GM18867 (cell line): Measurements from ENCODE around the gene NKD1.

Experiments
- ATAC-seq: cut with Tn5 transposase; IDR thresholded peaks from one replicate; pipeline ENCODE4 v1.9.1; 2021; ENCODE audit warnings: mild to moderate bottlenecking, moderate library complexity; ENCODE audit not compliant: unreplicated experiment

Gene NKD1

GRCh38 chr16:50685462-50686063 lies 137.4 kb downstream of the NKD1 start:
- ATAC-seq, result no peak

- ATAC-seq, result no peak
Observed at GRCh38 chr16:50688083-50688482, 139.9 kb downstream of the NKD1 start.

- ATAC-seq, result no peak
Observed at GRCh38 chr16:50688867-50689266, 140.7 kb downstream of the NKD1 start.

- ATAC-seq, result no peak
Observed at GRCh38 chr16:50690177-50690576, 142.0 kb downstream of the NKD1 start.

- ATAC-seq, result no peak
Observed at GRCh38 chr16:50692644-50692998, 144.4 kb downstream of the NKD1 start.

GRCh38 chr16:50692999-50693781 lies 145.0 kb downstream of the NKD1 start, which contains the start of gene NOD2:
NOD2 (plus strand) TSS chr16:50693606; CDS start chr16:50699496, 5,890 bp downstream.
- no peak for ATAC-seq

GRCh38 chr16:50694206-50694605 lies 146.0 kb downstream of the NKD1 start:
- no peak for ATAC-seq

- no peak for ATAC-seq
Observed at GRCh38 chr16:50695017-50696000, 147.1 kb downstream of the NKD1 start.

GRCh38 chr16:50696126-50696525 lies 147.9 kb downstream of the NKD1 start:
- ATAC-seq, result no peak

GRCh38 chr16:50696575-50697420 lies 148.6 kb downstream of the NKD1 start:
- peak; percentile 59 for ATAC-seq

- no peak for ATAC-seq
Observed at GRCh38 chr16:50697421-50697715, 149.2 kb downstream of the NKD1 start.

- peak; percentile 58 for ATAC-seq
Observed at GRCh38 chr16:50697881-50698767, 149.9 kb downstream of the NKD1 start.
